Panc1 (cell line): ENCODE results near the gene TANGO2. TPM values are rescaled to one million over a fixed set of nuclear protein-coding genes. Genes with fewer than 3 reads are reported as not detected.

ENCODE experiments used
- ATAC-seq: fragments of 200-7000 bp; cut with Tn5 transposase; 2 replicates; pipeline ENCODE4 v1.9.1; 2020; ENCODE audit warnings: mild to moderate bottlenecking, moderate library complexity
- BruUV-seq: library from RNA; stranded (reverse); fragments of 400-500 nt; replicated peaks from 2 replicates; lab custom pipeline; 2021; lab: Mats Ljungman, UMichigan
- CTCF ChIA-PET: fragments of 300-600 bp; sonication (Branson Sonifier 250); formaldehyde crosslinking; loops from one replicate; lab custom pipeline; 2022; ENCODE audit warnings: antibody characterized with exemption; lab: Charles Lee
- POLR2A ChIA-PET: fragments of 300-600 bp; sonication (Branson Sonifier 250); formaldehyde crosslinking; loops from one replicate; lab custom pipeline; 2022; ENCODE audit warnings: antibody characterized with exemption; lab: Charles Lee
- DNase-seq: peaks from one replicate; pipeline ENCODE4 v3.0.0-alpha.2; 2010; ENCODE audit warnings: low read depth, low spot score
- H3K27ac ChIP-seq: 2 replicates; pipeline ENCODE4 v1.5.1; 2011; ENCODE audit warnings: mild to moderate bottlenecking, low read length, inconsistent platforms
- H3K27me3 ChIP-seq: fragments of 200-500 bp; sonication (Bioruptor generic); 2 replicates; pipeline ENCODE4 v1.6.0; 2014; ENCODE audit warnings: low read length, inconsistent platforms; ENCODE audit not compliant: control insufficient read depth, insufficient read depth
- H3K36me3 ChIP-seq: fragments of 200-500 bp; sonication (Bioruptor generic); 2 replicates; pipeline ENCODE4 v1.5.1; 2014; ENCODE audit warnings: inconsistent platforms, mild to moderate bottlenecking, low read length, moderate library complexity; ENCODE audit not compliant: control insufficient read depth, insufficient read depth
- H3K4me1 ChIP-seq: 2 replicates; pipeline ENCODE4 v1.5.1; 2011; ENCODE audit warnings: inconsistent platforms, mild to moderate bottlenecking, low read length, moderate library complexity; ENCODE audit not compliant: control insufficient read depth, insufficient read depth
- H3K4me3 ChIP-seq, 2 experiments: 2 replicates each; pipeline ENCODE4 v1.5.1; 2011 to 2012; ENCODE audit warnings: low read depth in 2 of 2, low read length in 2 of 2, mild to moderate bottlenecking in 2 of 2, inconsistent platforms in 1 of 2, moderate library complexity in 1 of 2
- H3K9me3 ChIP-seq: fragments of 200-500 bp; sonication (Bioruptor generic); 2 replicates; pipeline ENCODE4 v1.5.1; 2014; ENCODE audit warnings: low read depth, mild to moderate bottlenecking, inconsistent platforms, low read length, moderate library complexity; ENCODE audit not compliant: control insufficient read depth, insufficient read depth
- POLR2AphosphoS5 ChIP-seq: IDR thresholded peaks from 2 replicates; pipeline ENCODE4 v1.6.1; 2012; ENCODE audit warnings: mild to moderate bottlenecking, low read depth, low read length, moderate library complexity
- REST ChIP-seq, 2 experiments: IDR thresholded peaks; 2 replicates each; pipeline ENCODE4 v1.6.1; 2011 to 2012; ENCODE audit warnings: low read depth in 2 of 2, control low read depth in 1 of 2, low read length in 1 of 2, mild to moderate bottlenecking in 1 of 2, moderate library complexity in 1 of 2; ENCODE audit not compliant: insufficient read depth in 1 of 2
- SIN3A ChIP-seq: IDR thresholded peaks from 2 replicates; pipeline ENCODE4 v1.6.1; 2012; ENCODE audit warnings: low read depth, mild to moderate bottlenecking, low read length, moderate library complexity, borderline replicate concordance; ENCODE audit not compliant: insufficient read depth
- TCF7L2 ChIP-seq: IDR thresholded peaks from 2 replicates; pipeline ENCODE4 v1.6.1; 2011; ENCODE audit warnings: mild to moderate bottlenecking, low read depth, low read length, inconsistent platforms
- in situ Hi-C: cut with HindIII; loops from 2 replicates; pipeline ENCODE4 v1.10.0; 2016; ENCODE audit warnings: low sequenced_read_pairs, low pct_unique_long_range_greater_than_20kb
- intact Hi-C: fragments of 100-400 bp; cut with micrococcal nuclease; formaldehyde crosslinking; loops from one replicate; pipeline ENCODE4 v1.10.0; 2022; ENCODE audit not compliant: unreplicated experiment
- total RNA-seq: library from RNA; stranded (reverse); gene quantifications from one replicate; pipeline ENCODE4 v1.2.1, GENCODE V29; 2021; ENCODE audit not compliant: unreplicated experiment
- TF ChIP-seq, protein P1 (sequence below): fragments of 450-650 bp; IDR thresholded peaks from 2 replicates; pipeline ENCODE4 v1.5.1; 2017; ENCODE audit warnings: mild to moderate bottlenecking

The TANGO2 gene
- total RNA-seq, 1 experiment from 2014 or later, result 32.2 TPM

GRCh38 chr22:19984851-19985811 lies 35.8 kb upstream of the TANGO2 start:
- Histone ChIP-seq H3K4me3 (no peak overlapping the region), H3K27ac (no peak overlapping the region), H3K9me3 (no peaks in the 10 kb centered on the region), H3K27me3 (no peaks in the 10 kb centered on the region), H3K4me1 (peaks cover 12% of the 10 kb centered on the region; the same call in 1 of the 2 replicates), H3K36me3 (no peaks in the 10 kb centered on the region)
- intact Hi-C loops, result no loop called here
- CTCF ChIA-PET, result interaction anchor here (1.5 kb wide), 1 partner anchor 29 kb away, joined by 3 read pairs; no protein-coding TSS in a partner anchor
- BruUV-seq, result TSS peak; percentile 67
- TF ChIP-seq, protein P1, sequence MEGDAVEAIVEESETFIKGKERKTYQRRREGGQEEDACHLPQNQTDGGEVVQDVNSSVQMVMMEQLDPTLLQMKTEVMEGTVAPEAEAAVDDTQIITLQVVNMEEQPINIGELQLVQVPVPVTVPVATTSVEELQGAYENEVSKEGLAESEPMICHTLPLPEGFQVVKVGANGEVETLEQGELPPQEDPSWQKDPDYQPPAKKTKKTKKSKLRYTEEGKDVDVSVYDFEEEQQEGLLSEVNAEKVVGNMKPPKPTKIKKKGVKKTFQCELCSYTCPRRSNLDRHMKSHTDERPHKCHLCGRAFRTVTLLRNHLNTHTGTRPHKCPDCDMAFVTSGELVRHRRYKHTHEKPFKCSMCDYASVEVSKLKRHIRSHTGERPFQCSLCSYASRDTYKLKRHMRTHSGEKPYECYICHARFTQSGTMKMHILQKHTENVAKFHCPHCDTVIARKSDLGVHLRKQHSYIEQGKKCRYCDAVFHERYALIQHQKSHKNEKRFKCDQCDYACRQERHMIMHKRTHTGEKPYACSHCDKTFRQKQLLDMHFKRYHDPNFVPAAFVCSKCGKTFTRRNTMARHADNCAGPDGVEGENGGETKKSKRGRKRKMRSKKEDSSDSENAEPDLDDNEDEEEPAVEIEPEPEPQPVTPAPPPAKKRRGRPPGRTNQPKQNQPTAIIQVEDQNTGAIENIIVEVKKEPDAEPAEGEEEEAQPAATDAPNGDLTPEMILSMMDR, result no peak
- TF ChIP-seq SIN3A (no peak), TCF7L2 (no peak), REST (IDR thresholded peaks at IDR 0.05; ENCODE audit: insufficient read depth in 1 of 2, low read depth in 2 of 2, low read length in 1 of 2) (no peak), POLR2AphosphoS5 (no peak)
- in situ Hi-C loops, result no loop called here
- POLR2A ChIA-PET, result no interaction called here
- DNase-seq (no peak), ATAC-seq (no peak)

DNA sequence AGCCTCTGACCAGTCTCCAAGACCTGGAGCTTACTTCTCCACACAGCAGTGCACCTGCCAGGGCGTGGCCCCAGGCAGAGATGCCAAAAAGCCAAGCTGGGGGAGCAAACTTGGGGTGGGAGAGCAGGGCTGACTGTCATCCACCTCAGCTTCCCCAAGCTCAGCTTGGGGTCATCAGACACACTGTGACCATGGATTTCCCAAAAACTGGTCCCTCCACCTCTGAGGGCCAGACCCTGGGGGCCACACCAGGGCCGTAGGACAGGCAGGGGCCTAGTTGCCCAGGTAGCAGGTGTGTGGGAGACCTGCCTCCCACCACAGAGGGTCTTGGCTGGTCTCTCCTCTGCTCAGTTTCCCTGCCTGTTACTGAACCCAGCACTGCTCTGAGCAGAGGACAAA lies 34.9 kb upstream of the TANGO2 start:
- no peaks in the 10 kb centered on the region for H3K9me3 ChIP-seq
- TF ChIP-seq SIN3A (no peak), REST (IDR thresholded peaks at IDR 0.05; ENCODE audit: insufficient read depth in 1 of 2, low read depth in 2 of 2, low read length in 1 of 2) (no peak), TCF7L2 (no peak), POLR2AphosphoS5 (no peak)
- TF ChIP-seq, protein P1, result no peak
- CTCF ChIA-PET, result interaction anchor here (0.6 kb wide), 1 partner anchor 125 kb away, joined by 3 read pairs; no protein-coding TSS in a partner anchor
- H3K27me3 ChIP-seq, result no peaks in the 10 kb centered on the region
- no peak overlapping the region for H3K27ac ChIP-seq
- peak overlapping the region; percentile 54 to 57 for H3K4me3 ChIP-seq
- no peaks in the 10 kb centered on the region for H3K36me3 ChIP-seq
- POLR2A ChIA-PET, result interaction anchor here (0.6 kb wide), 1 partner anchor 12 kb away, joined by 3 read pairs; no protein-coding TSS in a partner anchor
- intact Hi-C loops, result no loop called here
- ATAC-seq (no peak), DNase-seq (no peak)
- H3K4me1 ChIP-seq, result peaks cover 12% of the 10 kb centered on the region; the same call in 1 of the 2 replicates
- BruUV-seq, result no TSS peak
- in situ Hi-C loops, result no loop called here
